Astrocyte of the spinal cord (primary cell): ENCODE data around the gene SLC22A14.

Source experiments
- DNase-seq: peaks from one replicate; pipeline ENCODE4 v3.0.0; 2011; ENCODE audit warnings: low read depth, low spot score
- H3K4me3 ChIP-seq: 2 replicates; pipeline ENCODE4 v1.5.1; 2011; ENCODE audit warnings: low read depth, mild to moderate bottlenecking, low read length, moderate library complexity
- CTCF ChIP-seq: IDR thresholded peaks from 2 replicates; pipeline ENCODE4 v1.5.1; 2012; ENCODE audit warnings: low read depth, mild to moderate bottlenecking, low read length, inconsistent platforms
- in situ Hi-C: cut with HindIII; loops from 2 replicates; pipeline ENCODE4 v1.10.0; 2017; ENCODE audit warnings: low sequenced_read_pairs

The SLC22A14 gene

GRCh38 chr3:38354588-38355330 lies 72.7 kb downstream of the SLC22A14 start:
- TF ChIP-seq CTCF, result no peak
- H3K4me3 ChIP-seq, result no peak overlapping the region
- DNase-seq, result peak; percentile 71
- in situ Hi-C loops, result no loop called here

GRCh38 chr3:38359038-38359437 lies 76.9 kb downstream of the SLC22A14 start:
- in situ Hi-C loops, result no loop called here
- no peak for DNase-seq
- no peak for TF ChIP-seq CTCF
- no peak overlapping the region for H3K4me3 ChIP-seq

- DNase-seq, result no peak
- in situ Hi-C loops, result no loop called here
- no peak for TF ChIP-seq CTCF
- no peak overlapping the region for H3K4me3 ChIP-seq
These were observed 78.3 kb downstream of the SLC22A14 start for GRCh38 chr3:38360345-38360744.

GRCh38 chr3:38361496-38361895 lies 79.4 kb downstream of the SLC22A14 start:
- TF ChIP-seq CTCF, result no peak
- H3K4me3 ChIP-seq, result no peak overlapping the region
- no peak for DNase-seq
- in situ Hi-C loops, result no loop called here

- TF ChIP-seq CTCF, result no peak
- no peak for DNase-seq
- in situ Hi-C loops, result no loop called here
- H3K4me3 ChIP-seq, result no peak overlapping the region
These were observed 80.7 kb downstream of the SLC22A14 start for GRCh38 chr3:38362825-38363224.

GRCh38 chr3:38364721-38365400 lies 82.8 kb downstream of the SLC22A14 start:
- no peak for TF ChIP-seq CTCF
- no peak for DNase-seq
- no peak overlapping the region for H3K4me3 ChIP-seq
- in situ Hi-C loops, result no loop called here
